GM23338 (cell line): ENCODE results near the gene SNCA.

Experiments
- CREB1 ChIP-seq: fragments of 250-450 bp; sonication (Bioruptor Pico); IDR thresholded peaks from 2 replicates; pipeline ENCODE4 v1.5.0; 2020; ENCODE audit warnings: low read depth, mild to moderate bottlenecking, moderate library complexity
- CTCF ChIP-seq, 2 experiments: fragments of 200-600 bp in 1 of 2; sonication (generic) in 1 of 2; conservative IDR thresholded peaks; 2 replicates each; pipeline versions ENCODE4 v1.5.1 to v1.6.1; 2016 to 2017; ENCODE audit warnings: antibody characterized with exemption in 2 of 2, low read depth in 2 of 2, mild to moderate bottlenecking in 2 of 2, moderate library complexity in 1 of 2
- EZH2 ChIP-seq: fragments of 200-600 bp; sonication (generic); IDR thresholded peaks from one replicate; pipeline ENCODE4 v1.8.0; 2017; ENCODE audit warnings: antibody characterized with exemption, mild to moderate bottlenecking, low read depth; ENCODE audit not compliant: unreplicated experiment
- EZH2phosphoT487 ChIP-seq: fragments of 200-600 bp; sonication (generic); IDR thresholded peaks from one replicate; pipeline ENCODE4 v1.8.1; 2018; ENCODE audit warnings: antibody characterized with exemption; ENCODE audit not compliant: unreplicated experiment
- JUNB ChIP-seq: IDR thresholded peaks from one replicate; pipeline ENCODE4 v1.6.1; 2016; ENCODE audit warnings: antibody characterized with exemption; ENCODE audit not compliant: unreplicated experiment
- POLR2AphosphoS5 ChIP-seq: IDR thresholded peaks from 2 replicates; pipeline ENCODE4 v1.6.1; 2016; ENCODE audit warnings: antibody characterized with exemption, low read depth
- STAT1 ChIP-seq: IDR thresholded peaks from one replicate; pipeline ENCODE4 v1.6.1; 2016; ENCODE audit warnings: antibody characterized with exemption; ENCODE audit not compliant: unreplicated experiment

DNA sequence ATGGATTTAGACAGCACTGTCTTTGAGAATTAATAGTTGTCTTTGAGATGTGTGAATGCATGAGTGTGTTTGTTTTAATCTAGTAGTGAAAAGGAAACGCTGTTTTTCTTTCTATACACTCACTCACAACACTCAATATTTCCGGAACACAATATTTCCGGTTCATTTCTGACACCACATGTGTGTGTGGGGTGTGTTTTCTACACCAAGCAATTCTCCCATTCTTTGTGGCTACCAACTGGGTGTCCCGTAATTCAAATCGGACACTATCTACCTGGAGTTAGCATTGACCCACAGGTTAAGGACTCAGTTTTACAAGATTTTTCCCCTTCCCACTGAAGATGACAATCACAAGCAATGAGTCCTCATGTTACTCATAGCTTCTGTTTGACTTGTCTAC is 113.9 kb downstream of the SNCA start:
- no peak for TF ChIP-seq CTCF (conservative IDR thresholded peaks at IDR 0.05; ENCODE audit: low read depth in 2 of 2)
- no peak for TF ChIP-seq STAT1
- no peak for TF ChIP-seq EZH2
- TF ChIP-seq JUNB: no peak
- no peak for TF ChIP-seq CREB1 (CRISPR knock-in tag)
- TF ChIP-seq POLR2AphosphoS5: no peak
- TF ChIP-seq EZH2phosphoT487: no peak
